ENCODE results near the gene DNAH5. TPM values are rescaled to one million over a fixed set of nuclear protein-coding genes. Genes with fewer than 3 reads are reported as not detected.

The DNAH5 gene
- total RNA-seq, 2 experiments from 2014 or later = not detected

DNA sequence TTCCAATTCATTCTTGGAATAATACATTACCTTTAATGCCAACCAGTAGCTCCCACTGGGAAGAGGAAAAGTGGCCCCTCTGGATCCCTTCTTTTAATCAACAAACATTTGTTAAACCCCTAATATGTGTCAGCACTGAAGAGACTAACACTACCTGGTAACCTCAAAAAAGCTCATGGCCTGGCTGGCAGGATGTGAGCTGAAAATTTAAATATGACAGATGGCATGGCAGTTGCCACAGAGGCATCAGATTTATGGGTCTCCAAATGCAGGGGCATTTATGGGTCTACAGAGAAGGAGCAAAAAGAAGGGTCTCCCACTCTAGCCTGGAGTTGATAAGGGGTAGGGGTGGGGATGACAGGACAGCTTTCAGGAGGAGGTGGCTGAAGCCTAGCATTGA is 12.5 kb downstream of the DNAH5 start:
- no peaks in the 10 kb centered on the region for H3K27me3 Mint-ChIP-seq
- TF ChIP-seq, protein P1, sequence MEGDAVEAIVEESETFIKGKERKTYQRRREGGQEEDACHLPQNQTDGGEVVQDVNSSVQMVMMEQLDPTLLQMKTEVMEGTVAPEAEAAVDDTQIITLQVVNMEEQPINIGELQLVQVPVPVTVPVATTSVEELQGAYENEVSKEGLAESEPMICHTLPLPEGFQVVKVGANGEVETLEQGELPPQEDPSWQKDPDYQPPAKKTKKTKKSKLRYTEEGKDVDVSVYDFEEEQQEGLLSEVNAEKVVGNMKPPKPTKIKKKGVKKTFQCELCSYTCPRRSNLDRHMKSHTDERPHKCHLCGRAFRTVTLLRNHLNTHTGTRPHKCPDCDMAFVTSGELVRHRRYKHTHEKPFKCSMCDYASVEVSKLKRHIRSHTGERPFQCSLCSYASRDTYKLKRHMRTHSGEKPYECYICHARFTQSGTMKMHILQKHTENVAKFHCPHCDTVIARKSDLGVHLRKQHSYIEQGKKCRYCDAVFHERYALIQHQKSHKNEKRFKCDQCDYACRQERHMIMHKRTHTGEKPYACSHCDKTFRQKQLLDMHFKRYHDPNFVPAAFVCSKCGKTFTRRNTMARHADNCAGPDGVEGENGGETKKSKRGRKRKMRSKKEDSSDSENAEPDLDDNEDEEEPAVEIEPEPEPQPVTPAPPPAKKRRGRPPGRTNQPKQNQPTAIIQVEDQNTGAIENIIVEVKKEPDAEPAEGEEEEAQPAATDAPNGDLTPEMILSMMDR (IDR thresholded peaks at IDR 0.05) = no peak
- POLR2A ChIA-PET = no interaction called here
- H3K36me3 Mint-ChIP-seq (ENCODE audit: low read depth) = no peaks in the 10 kb centered on the region
- H3K27ac Mint-ChIP-seq = no peak overlapping the region
- peaks cover 9% of the 10 kb centered on the region for H3K9me3 Mint-ChIP-seq
- no peaks in the 10 kb centered on the region for H3K4me1 Mint-ChIP-seq (ENCODE audit: low read depth)
- ATAC-seq (no peak), DNase-seq (no peak)
- CTCF ChIA-PET = no interaction called here
- no peak overlapping the region for H3K4me3 Mint-ChIP-seq
- intact Hi-C loops (cut with micrococcal nuclease) = no loop called here

DNA sequence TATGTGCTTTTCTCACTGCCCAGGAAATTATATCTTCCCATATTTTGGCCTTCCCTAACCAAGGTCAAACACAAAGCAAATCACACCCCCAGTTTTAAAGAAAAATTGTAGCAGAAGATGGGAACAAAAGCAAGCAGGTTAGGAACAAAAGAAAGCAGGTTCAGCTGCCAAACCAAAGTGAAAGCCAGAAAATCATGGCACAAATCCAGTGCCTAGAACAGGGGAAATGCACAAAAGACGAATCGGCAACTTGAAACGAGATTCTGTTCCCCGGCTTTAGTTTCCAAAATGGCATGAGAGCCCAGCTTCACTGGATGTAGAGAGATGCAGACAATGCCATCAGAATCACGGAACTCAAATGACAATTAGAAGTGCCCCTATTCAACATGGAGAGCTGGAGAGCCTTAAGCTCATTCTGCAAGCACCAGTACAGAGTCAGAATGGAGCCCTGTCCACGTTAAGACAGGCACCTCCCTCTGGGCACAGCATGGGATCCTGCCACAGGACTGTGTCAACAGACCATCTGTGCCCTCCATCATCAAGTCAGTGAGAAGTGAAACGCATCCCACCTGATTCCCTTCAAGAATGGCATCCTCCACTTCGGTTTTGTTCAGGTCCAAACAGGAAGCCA is 13.8 kb downstream of the DNAH5 start:
- Mint-ChIP-seq H3K36me3 (ENCODE audit: low read depth) (no peaks in the 10 kb centered on the region), H3K9me3 (peaks cover 9% of the 10 kb centered on the region), H3K27ac (no peak overlapping the region), H3K27me3 (no peaks in the 10 kb centered on the region), H3K4me3 (no peak overlapping the region), H3K4me1 (ENCODE audit: low read depth) (no peaks in the 10 kb centered on the region)
- ChIA-PET CTCF (no interaction called here), POLR2A (no interaction called here)
- TF ChIP-seq, protein P1 (IDR thresholded peaks at IDR 0.05) = no peak
- intact Hi-C loops (cut with micrococcal nuclease) = no loop called here
- ATAC-seq (no peak), DNase-seq (no peak)

DNA sequence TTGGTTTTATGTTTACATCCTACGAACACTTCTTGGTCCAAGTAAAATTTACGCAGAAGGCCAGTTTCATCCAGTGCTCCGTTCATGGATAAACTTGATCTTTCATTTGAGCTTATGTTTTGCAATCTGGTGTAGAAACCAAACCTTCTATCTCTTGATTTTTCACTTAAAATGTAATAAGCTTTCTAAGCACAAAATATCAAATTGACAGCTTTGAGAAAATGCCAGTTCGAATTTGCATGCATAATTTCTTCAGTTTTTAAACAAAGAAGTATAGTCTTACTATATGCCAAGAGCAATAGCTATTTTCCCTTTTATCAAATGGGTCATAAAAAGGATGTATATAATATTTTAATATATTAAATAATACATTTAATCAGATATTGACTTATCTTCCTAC is 17.8 kb downstream of the DNAH5 start:
- intact Hi-C loops (cut with micrococcal nuclease) = no loop called here
- DNase-seq = no peak
- POLR2A ChIA-PET = no interaction called here
- TF ChIP-seq, protein P1 (IDR thresholded peaks at IDR 0.05) = no peak
- no peaks in the 10 kb centered on the region for H3K9me3 Mint-ChIP-seq
- H3K27me3 Mint-ChIP-seq = no peaks in the 10 kb centered on the region
- H3K36me3 Mint-ChIP-seq (ENCODE audit: low read depth) = no peaks in the 10 kb centered on the region
- no peak for ATAC-seq
- no peak overlapping the region for H3K4me3 Mint-ChIP-seq
- CTCF ChIA-PET = no interaction called here
- no peaks in the 10 kb centered on the region for H3K4me1 Mint-ChIP-seq (ENCODE audit: low read depth)
- H3K27ac Mint-ChIP-seq = no peak overlapping the region

DNA sequence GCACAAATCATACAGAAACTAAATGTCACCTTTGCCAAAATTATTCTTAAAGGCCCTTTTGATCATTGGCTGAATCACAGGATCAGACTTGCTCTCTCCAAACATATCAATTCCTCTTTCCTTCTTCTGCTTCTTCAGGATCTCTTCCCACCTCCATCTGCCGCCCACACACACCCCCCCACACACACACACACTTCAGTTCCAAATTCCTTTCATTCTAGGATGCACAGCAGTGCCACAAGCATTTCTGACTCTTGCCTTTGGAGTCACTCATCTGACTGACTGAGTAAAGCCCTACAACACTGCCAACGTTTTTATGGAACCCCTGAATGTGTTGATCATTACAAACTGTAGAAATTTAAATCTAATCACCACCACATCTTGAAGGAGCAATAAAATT is 22.9 kb downstream of the DNAH5 start:
- ATAC-seq = no peak
- POLR2A ChIA-PET = no interaction called here
- intact Hi-C loops (cut with micrococcal nuclease) = no loop called here
- TF ChIP-seq, protein P1 (IDR thresholded peaks at IDR 0.05) = no peak
- CTCF ChIA-PET = no interaction called here
- no peak for DNase-seq
- Mint-ChIP-seq H3K4me1 (ENCODE audit: low read depth) (no peaks in the 10 kb centered on the region), H3K36me3 (ENCODE audit: low read depth) (no peaks in the 10 kb centered on the region), H3K9me3 (no peaks in the 10 kb centered on the region), H3K27ac (no peak overlapping the region), H3K4me3 (no peak overlapping the region), H3K27me3 (no peaks in the 10 kb centered on the region)

DNA sequence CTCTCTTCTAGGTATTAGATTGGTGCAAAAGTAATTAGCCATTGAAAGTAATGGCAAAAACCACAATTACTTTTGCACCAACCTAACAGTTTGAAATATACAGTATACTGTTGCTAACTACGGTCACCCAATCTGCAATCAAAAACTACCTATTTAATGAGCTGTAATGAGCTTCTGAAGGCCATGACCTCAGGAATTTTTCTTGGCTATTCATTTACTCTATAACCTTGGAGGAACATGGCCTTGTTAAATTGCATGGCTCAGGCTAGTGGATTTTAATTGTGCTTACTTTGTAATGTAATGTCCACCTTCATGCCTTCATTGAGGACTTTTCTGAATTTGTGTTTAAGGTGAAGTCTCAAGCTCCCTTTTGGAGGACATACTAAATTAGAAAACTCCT is 24.7 kb downstream of the DNAH5 start:
- no peaks in the 10 kb centered on the region for H3K36me3 Mint-ChIP-seq (ENCODE audit: low read depth)
- no peaks in the 10 kb centered on the region for H3K4me1 Mint-ChIP-seq (ENCODE audit: low read depth)
- TF ChIP-seq, protein P1 (IDR thresholded peaks at IDR 0.05) = no peak
- ChIA-PET CTCF (no interaction called here), POLR2A (no interaction called here)
- no peak overlapping the region for H3K4me3 Mint-ChIP-seq
- no peak overlapping the region for H3K27ac Mint-ChIP-seq
- DNase-seq (no peak), ATAC-seq (no peak)
- intact Hi-C loops (cut with micrococcal nuclease) = no loop called here
- no peaks in the 10 kb centered on the region for H3K27me3 Mint-ChIP-seq
- no peaks in the 10 kb centered on the region for H3K9me3 Mint-ChIP-seq
